ENCODE measurements around the gene AGBL1. TPM values are rescaled to one million over a fixed set of nuclear protein-coding genes. Genes with fewer than 3 reads are reported as not detected.
A peak's percentile ranks its signal among the peaks of the same experiment; 100 is the strongest.

AGBL1 gene
- total RNA-seq, 4 donors from 2014 or later: 0.32 to 0.40 TPM; not detected in 2

DNA sequence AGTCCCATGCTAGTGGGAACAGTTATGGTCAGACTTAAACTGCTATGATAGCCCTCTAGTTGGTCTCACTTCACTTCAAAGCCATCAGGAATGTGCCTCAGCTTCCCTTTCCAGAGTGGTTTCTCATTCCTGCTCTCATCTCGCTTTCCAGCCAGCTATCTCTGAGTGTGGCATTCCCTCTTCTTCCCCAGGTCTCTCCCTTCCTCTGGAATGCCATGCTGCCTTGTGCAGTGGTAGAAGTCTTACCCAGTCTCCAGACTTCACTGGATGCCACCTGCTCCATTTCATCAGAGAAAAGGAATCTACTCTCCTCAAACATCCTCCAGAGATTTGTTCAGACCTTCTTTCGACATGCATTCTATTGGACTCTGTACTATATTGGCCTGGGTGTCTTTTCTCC is 83.0 kb downstream of the AGBL1 start:
- H3K27me3 ChIP-seq: no peaks in the 10 kb centered on the region
- 65 to 85% methylated on average over 2 of the region's 2 CpGs for WGBS, 2 donors (ENCODE audit: low coverage in 1 of 2)
- in situ Hi-C loops (cut with MboI; ENCODE audit: low pct_ligation_motif_present in 1 of 4, low pct_unique_long_range_greater_than_20kb in 1 of 4, low sequenced_read_pairs in 3 of 4) (no loop called here), intact Hi-C loops (cut with DNase I; ENCODE audit: low total_unique reads) (no loop called here)
- TF ChIP-seq POLR2AphosphoS5 (IDR thresholded peaks at IDR 0.05) (no peak), EP300 (IDR thresholded peaks at IDR 0.05; ENCODE audit: low read depth) (no peak), POLR2A (IDR thresholded peaks at IDR 0.05) (no peak)
- TF ChIP-seq, protein P1, sequence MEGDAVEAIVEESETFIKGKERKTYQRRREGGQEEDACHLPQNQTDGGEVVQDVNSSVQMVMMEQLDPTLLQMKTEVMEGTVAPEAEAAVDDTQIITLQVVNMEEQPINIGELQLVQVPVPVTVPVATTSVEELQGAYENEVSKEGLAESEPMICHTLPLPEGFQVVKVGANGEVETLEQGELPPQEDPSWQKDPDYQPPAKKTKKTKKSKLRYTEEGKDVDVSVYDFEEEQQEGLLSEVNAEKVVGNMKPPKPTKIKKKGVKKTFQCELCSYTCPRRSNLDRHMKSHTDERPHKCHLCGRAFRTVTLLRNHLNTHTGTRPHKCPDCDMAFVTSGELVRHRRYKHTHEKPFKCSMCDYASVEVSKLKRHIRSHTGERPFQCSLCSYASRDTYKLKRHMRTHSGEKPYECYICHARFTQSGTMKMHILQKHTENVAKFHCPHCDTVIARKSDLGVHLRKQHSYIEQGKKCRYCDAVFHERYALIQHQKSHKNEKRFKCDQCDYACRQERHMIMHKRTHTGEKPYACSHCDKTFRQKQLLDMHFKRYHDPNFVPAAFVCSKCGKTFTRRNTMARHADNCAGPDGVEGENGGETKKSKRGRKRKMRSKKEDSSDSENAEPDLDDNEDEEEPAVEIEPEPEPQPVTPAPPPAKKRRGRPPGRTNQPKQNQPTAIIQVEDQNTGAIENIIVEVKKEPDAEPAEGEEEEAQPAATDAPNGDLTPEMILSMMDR (IDR thresholded peaks at IDR 0.05): no peak
- no peak overlapping the region for H3K27ac ChIP-seq
- H3K4me1 ChIP-seq: peaks cover 0 to 2% (median 0%) of the 10 kb centered on the region in 4 donors
- DNase-seq: no peak
- no peaks in the 10 kb centered on the region for H3K9me3 ChIP-seq
- H3K36me3 ChIP-seq: no peaks in the 10 kb centered on the region
- H3K4me3 ChIP-seq: no peak overlapping the region

DNA sequence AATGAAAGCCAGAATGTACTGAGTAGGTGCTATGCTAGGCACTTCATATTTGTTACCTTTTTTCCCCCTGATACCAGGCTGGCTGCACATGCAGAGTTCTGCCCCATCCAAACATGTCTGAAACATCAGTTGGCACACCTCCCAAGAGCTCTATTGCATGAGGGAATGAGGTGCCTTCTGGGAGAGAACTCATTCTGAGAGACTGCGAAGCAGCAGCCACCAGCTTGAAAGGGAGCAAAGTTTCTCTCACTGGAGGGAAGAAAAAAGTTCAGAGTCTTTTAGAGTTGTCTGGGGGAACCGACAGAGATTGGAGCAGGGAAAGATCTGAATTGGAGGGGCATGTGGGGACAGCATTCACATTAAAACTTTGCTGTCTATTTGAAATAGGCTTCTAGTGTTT is 84.1 kb downstream of the AGBL1 start:
- no peaks in the 10 kb centered on the region for H3K36me3 ChIP-seq
- TF ChIP-seq, protein P1 (IDR thresholded peaks at IDR 0.05): no peak
- TF ChIP-seq POLR2AphosphoS5 (IDR thresholded peaks at IDR 0.05) (no peak), POLR2A (IDR thresholded peaks at IDR 0.05) (no peak), EP300 (IDR thresholded peaks at IDR 0.05; ENCODE audit: low read depth) (no peak)
- in situ Hi-C loops (cut with MboI; ENCODE audit: low pct_ligation_motif_present in 1 of 4, low pct_unique_long_range_greater_than_20kb in 1 of 4, low sequenced_read_pairs in 3 of 4) (no loop called here), intact Hi-C loops (cut with DNase I; ENCODE audit: low total_unique reads) (loop anchor here (2.0 kb wide), 1 partner anchor 73 kb away; no protein-coding TSS in a partner anchor)
- H3K27me3 ChIP-seq: no peaks in the 10 kb centered on the region
- DNase-seq: no peak
- H3K4me3 ChIP-seq: no peak overlapping the region
- no peaks in the 10 kb centered on the region for H3K9me3 ChIP-seq
- H3K27ac ChIP-seq: peak overlapping the region in 3 of 4 donors; percentile 13 to 40 (median 14)
- peaks cover 0 to 2% (median 0%) of the 10 kb centered on the region in 4 donors for H3K4me1 ChIP-seq
- WGBS, 2 donors (ENCODE audit: low coverage in 1 of 2): 38% methylated on average over 2 of the region's 2 CpGs; no CpG with 5 or more reads in 1 of the 2 donors

DNA sequence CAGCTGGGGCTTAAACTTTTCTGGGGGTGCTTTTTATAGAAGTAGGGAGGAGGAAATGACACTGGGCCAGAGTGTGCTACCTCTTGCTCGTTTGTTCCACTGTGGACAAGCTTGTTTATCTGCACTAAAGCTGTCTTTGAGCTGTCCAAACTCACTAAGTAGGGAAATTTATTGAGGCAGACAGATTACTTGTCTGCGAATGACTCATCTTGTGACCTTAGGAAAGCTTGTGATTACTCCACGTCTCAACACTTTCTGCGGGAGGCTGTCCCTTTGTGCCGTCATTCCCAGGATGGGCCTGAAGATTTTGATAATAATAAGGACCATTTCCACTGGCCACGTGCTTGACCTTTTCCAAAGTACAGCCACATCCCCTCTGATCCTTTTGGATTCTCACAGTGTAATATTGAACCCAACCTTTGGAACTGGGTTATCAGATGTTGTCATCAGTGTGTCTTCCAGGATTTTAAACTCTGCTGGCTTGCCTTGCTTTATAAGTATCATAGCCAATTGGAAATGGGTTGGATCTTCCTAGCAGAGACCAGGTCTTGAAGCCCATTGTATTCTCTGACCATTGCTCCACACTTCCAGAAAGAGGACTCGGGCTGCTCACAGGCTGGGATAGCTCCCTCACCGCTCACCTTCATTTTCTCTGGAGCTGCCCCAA is 84.7 kb downstream of the AGBL1 start:
- intact Hi-C loops (cut with DNase I; ENCODE audit: low total_unique reads): loop anchor here (2.0 kb wide), 1 partner anchor 74 kb away; no protein-coding TSS in a partner anchor
- Histone ChIP-seq H3K4me3 (no peak overlapping the region), H3K36me3 (no peaks in the 10 kb centered on the region), H3K9me3 (no peaks in the 10 kb centered on the region), H3K4me1 (peaks cover 0 to 2% (median 0%) of the 10 kb centered on the region in 4 donors), H3K27me3 (no peaks in the 10 kb centered on the region), H3K27ac (peak overlapping the region in 3 of 4 donors; percentile 13 to 40 (median 14))
- TF ChIP-seq POLR2AphosphoS5 (IDR thresholded peaks at IDR 0.05) (peak; percentile 21 to 55 (median 39)), POLR2A (IDR thresholded peaks at IDR 0.05) (no peak)
- WGBS, 2 donors (ENCODE audit: low coverage in 1 of 2): 42 to 54% methylated on average over 3 to 8 of the region's 8 CpGs
- no peak for DNase-seq
- in situ Hi-C loops (cut with MboI; ENCODE audit: low pct_ligation_motif_present in 1 of 4, low pct_unique_long_range_greater_than_20kb in 1 of 4, low sequenced_read_pairs in 3 of 4): no loop called here

DNA sequence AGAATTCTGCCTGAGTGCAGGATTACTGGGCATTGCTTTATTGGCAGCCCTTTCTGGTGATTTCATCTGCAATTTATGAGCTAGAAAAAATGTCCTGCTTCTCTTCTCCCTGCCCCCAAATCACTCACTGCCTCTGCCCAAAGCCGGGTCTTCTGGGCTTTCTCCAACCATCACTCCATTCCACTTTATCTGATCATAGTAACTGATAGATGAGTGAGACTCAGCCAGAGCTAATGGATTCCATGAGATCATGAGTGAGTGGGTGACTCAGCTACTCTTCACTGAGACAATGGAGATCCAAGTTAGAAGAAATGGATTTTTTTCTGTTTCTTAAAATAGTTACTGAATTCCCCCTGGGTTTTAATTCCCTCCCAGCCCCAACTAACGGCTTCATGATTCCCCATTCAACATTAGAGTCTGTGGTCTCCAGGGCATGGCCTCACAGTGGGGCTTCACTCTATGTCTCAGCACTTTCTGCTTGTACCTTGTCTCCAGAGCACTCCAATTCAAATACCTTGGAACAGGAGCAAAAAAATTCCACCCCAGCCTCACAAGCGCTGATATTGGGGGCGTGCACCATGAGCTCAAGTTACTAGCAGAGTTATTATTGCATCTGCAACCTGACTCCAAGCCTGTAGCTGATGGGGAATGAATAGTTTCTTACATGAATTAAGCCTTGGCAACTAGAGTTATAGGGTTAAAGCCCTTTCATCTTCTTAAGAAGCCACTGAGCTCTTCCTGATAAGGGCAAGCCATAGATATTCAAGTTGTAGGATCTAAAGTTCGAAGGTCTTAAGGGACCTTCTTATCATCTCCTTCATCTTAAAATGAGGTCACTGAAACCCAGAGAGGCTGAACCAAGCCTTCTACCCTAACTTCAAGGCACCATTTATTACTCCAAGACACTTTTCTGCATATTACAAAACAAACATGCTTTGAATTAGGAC is 85.9 kb downstream of the AGBL1 start:
- no peak for DNase-seq
- in situ Hi-C loops (cut with MboI; ENCODE audit: low pct_ligation_motif_present in 1 of 4, low pct_unique_long_range_greater_than_20kb in 1 of 4, low sequenced_read_pairs in 3 of 4): no loop called here

More for the DNA sequence above, 85.9 kb downstream of the AGBL1 start:
- Histone ChIP-seq H3K27me3 (no peaks in the 10 kb centered on the region), H3K36me3 (no peaks in the 10 kb centered on the region), H3K9me3 (no peaks in the 10 kb centered on the region), H3K4me3 (no peak overlapping the region), H3K4me1 (peaks cover 0 to 2% (median 0%) of the 10 kb centered on the region in 4 donors), H3K27ac (no peak overlapping the region)
- TF ChIP-seq, protein P1 (IDR thresholded peaks at IDR 0.05): no peak
- no peak for TF ChIP-seq EP300 (IDR thresholded peaks at IDR 0.05; ENCODE audit: low read depth)
- TF ChIP-seq POLR2AphosphoS5 (IDR thresholded peaks at IDR 0.05): no peak
- intact Hi-C loops (cut with DNase I; ENCODE audit: low total_unique reads): loop anchor here (2.0 kb wide), 1 partner anchor 75 kb away; no protein-coding TSS in a partner anchor
- 62 to 63% methylated on average over 5 of the region's 5 CpGs for WGBS, 2 donors (ENCODE audit: low coverage in 1 of 2)

All from transverse colon (tissue), 4 donors.